ENCODE data around the gene ENOX2.

GRCh38 chrX:130734713-130735112 is 168.3 kb downstream of the ENOX2 start:
- TF ChIP-seq CTCF (IDR thresholded peaks at IDR 0.05) (no peak), POLR2A (IDR thresholded peaks at IDR 0.05) (no peak), POLR2AphosphoS5 (IDR thresholded peaks at IDR 0.05) (no peak), EP300 (IDR thresholded peaks at IDR 0.05) (no peak)

All from stomach (tissue), 4 donors.